NCI-H2196 treated with DMSO at 0.1 percent for 48 hours (cell line): ENCODE measurements around the gene RNF32.
"Not testable (repeated sequence)": the region's sequence is repeated elsewhere in the genome, so short reads cannot be mapped to it uniquely, and the experiment has no call there.

ENCODE experiments used
- DNase-seq: peaks from one replicate; lab custom pipeline; 2025; ENCODE audit not compliant: unreplicated experiment; lab: John Stamatoyannopoulos, UW

The RNF32 gene

GRCh38 chr7:156640949-156641485, 443 bp downstream of the RNF32 start:
- DNase-seq, result no peak

GRCh38 chr7:156642306-156643045, 1.9 kb downstream of the RNF32 start:
- DNase-seq, result no peak

GRCh38 chr7:156647330-156647729, 6.8 kb downstream of the RNF32 start:
- DNase-seq, result not testable (repeated sequence)

- DNase-seq, result no peak
Measured at GRCh38 chr7:156650042-156650441, 9.5 kb downstream of the RNF32 start.

- DNase-seq, result no peak
Measured at GRCh38 chr7:156651474-156651873, 10.9 kb downstream of the RNF32 start.

- DNase-seq, result no peak
Measured at GRCh38 chr7:156652886-156653568, 12.5 kb downstream of the RNF32 start.

- no peak for DNase-seq
Measured at GRCh38 chr7:156654511-156655234, 14.1 kb downstream of the RNF32 start.

- DNase-seq, result no peak
Measured at GRCh38 chr7:156655251-156655650, 14.7 kb downstream of the RNF32 start.

GRCh38 chr7:156655983-156656382, 15.4 kb downstream of the RNF32 start:
- no peak for DNase-seq

GRCh38 chr7:156656598-156656997, 16.0 kb downstream of the RNF32 start:
- DNase-seq, result no peak

GRCh38 chr7:156657681-156658080, 17.1 kb downstream of the RNF32 start:
- no peak for DNase-seq

GRCh38 chr7:156659203-156659602, 18.6 kb downstream of the RNF32 start:
- DNase-seq, result no peak

- no peak for DNase-seq
Measured at GRCh38 chr7:156659961-156660360, 19.4 kb downstream of the RNF32 start.

- no peak for DNase-seq
Measured at GRCh38 chr7:156661637-156662036, 21.1 kb downstream of the RNF32 start.

GRCh38 chr7:156662277-156662676, 21.7 kb downstream of the RNF32 start:
- DNase-seq, result no peak

- DNase-seq, result no peak
Measured at GRCh38 chr7:156665101-156665500, 24.5 kb downstream of the RNF32 start.

- DNase-seq, result no peak
Measured at GRCh38 chr7:156666368-156667109, 26.0 kb downstream of the RNF32 start.

- DNase-seq, result no peak
Measured at GRCh38 chr7:156667110-156667426, 26.5 kb downstream of the RNF32 start.

- DNase-seq, result no peak
Measured at GRCh38 chr7:156668130-156668741, 27.7 kb downstream of the RNF32 start.

GRCh38 chr7:156669035-156669828, 28.7 kb downstream of the RNF32 start:
- DNase-seq, result no peak
